NAMALWA (cell line): Measurements from ENCODE around the gene GTF3C2.
"Not testable (repeated sequence)": the region's sequence is repeated elsewhere in the genome, so short reads cannot be mapped to it uniquely, and the experiment has no call there.

Source experiments
- DNase-seq: peaks from one replicate; pipeline ENCODE4 v3.0.0-alpha.2; 2015; ENCODE audit warnings: low spot score

The GTF3C2 gene

GRCh38 chr2:27370816-27371620, 14.5 kb upstream of the GTF3C2 start:
- DNase-seq: peak; percentile 90

- peak; percentile 99 for DNase-seq
Measured at GRCh38 chr2:27370026-27370815, 13.7 kb upstream of the GTF3C2 start, which contains the start of the genes EIF2B4 and SNX17. Gene EIF2B4, minus strand, starts transcription at chr2:27370338. Its CDS starts 24 bp downstream, at chr2:27370314. Gene SNX17, plus strand, starts transcription at chr2:27370616. Its CDS starts 128 bp downstream, at chr2:27370744.

GRCh38 chr2:27369471-27370025, 13.0 kb upstream of the GTF3C2 start:
- DNase-seq: peak; percentile 40

- no peak for DNase-seq
Measured at GRCh38 chr2:27363933-27364332, 7.4 kb upstream of the GTF3C2 start.

GRCh38 chr2:27362678-27363420, 6.3 kb upstream of the GTF3C2 start:
- DNase-seq: no peak

GRCh38 chr2:27356056-27356381, 545 bp downstream of the GTF3C2 start:
- peak; percentile 83 for DNase-seq

GRCh38 chr2:27354597-27354927, 2.0 kb downstream of the GTF3C2 start:
- no peak for DNase-seq

- no peak for DNase-seq
Measured at GRCh38 chr2:27353762-27354596, 2.6 kb downstream of the GTF3C2 start.

- not testable (repeated sequence) for DNase-seq
Measured at GRCh38 chr2:27353386-27353761, 3.2 kb downstream of the GTF3C2 start.

GRCh38 chr2:27351802-27352598, 4.6 kb downstream of the GTF3C2 start:
- DNase-seq: no peak

GRCh38 chr2:27350106-27350693, 6.4 kb downstream of the GTF3C2 start:
- no peak for DNase-seq

GRCh38 chr2:27347641-27348040, 8.9 kb downstream of the GTF3C2 start:
- DNase-seq: no peak

- DNase-seq: no peak
Measured at GRCh38 chr2:27336173-27336572, 20.4 kb downstream of the GTF3C2 start.

- DNase-seq: no peak
Measured at GRCh38 chr2:27335311-27335710, 21.3 kb downstream of the GTF3C2 start.

- no peak for DNase-seq
Measured at GRCh38 chr2:27324720-27325119, 31.8 kb downstream of the GTF3C2 start.

- DNase-seq: no peak
Measured at GRCh38 chr2:27323596-27324285, 32.8 kb downstream of the GTF3C2 start.

GRCh38 chr2:27322766-27323595, 33.6 kb downstream of the GTF3C2 start, which contains the start of gene MPV17:
Gene MPV17, minus strand, starts transcription at chr2:27323097. Its CDS starts 580 bp downstream, at chr2:27322517.
- DNase-seq: peak; percentile 89

- DNase-seq: peak; percentile 58
Measured at GRCh38 chr2:27322301-27322765, 34.2 kb downstream of the GTF3C2 start.
